SH-SY5Y (cell line): ENCODE results near the gene DENND2D.

Source experiments
- GATA2 ChIP-seq: IDR thresholded peaks from 2 replicates; pipeline ENCODE4 v1.6.1; 2011; ENCODE audit warnings: mild to moderate bottlenecking, low read depth, low read length
- GATA3 ChIP-seq: IDR thresholded peaks from 2 replicates; pipeline ENCODE4 v1.6.1; 2011; ENCODE audit warnings: low read depth, mild to moderate bottlenecking, low read length, moderate library complexity

GRCh38 chr1:111214074-111214801, 13.8 kb upstream of the DENND2D start:
- no peak for TF ChIP-seq GATA3
- no peak for TF ChIP-seq GATA2
